H1 (cell line): Measurements from ENCODE around the gene LRCH1. TPM values are rescaled to one million over a fixed set of nuclear protein-coding genes. Genes with fewer than 3 reads are reported as not detected.

Source experiments
- CTCF ChIA-PET: fragments of 300-600 bp; sonication (Branson Sonifier 250); formaldehyde crosslinking; loops from one replicate; lab custom pipeline; 2021; ENCODE audit not compliant: partially characterized antibody; lab: Charles Lee
- POLR2A ChIA-PET: fragments of 300-600 bp; sonication (Branson Sonifier 250); formaldehyde crosslinking; loops from one replicate; lab custom pipeline; 2021; ENCODE audit warnings: inconsistent platforms; ENCODE audit not compliant: partially characterized antibody; lab: Charles Lee
- DNase-seq, 2 experiments: peaks; one replicate each; pipeline versions ENCODE4 v3.0.0 to v3.0.0-alpha.2; 2010 to 2022; ENCODE audit warnings: low spot score in 2 of 2, low read depth in 1 of 2, mixed read lengths in 1 of 2
- FAIRE-seq: peaks from 2 replicates; lab custom pipeline; 2011; peaks lifted over from hg19 to GRCh38; lab: Jason Lieb, UNC
- H2AFZ ChIP-seq: 2 replicates; pipeline ENCODE4 v1.8.1; 2012; ENCODE audit warnings: low read length, inconsistent platforms
- H2AK5ac ChIP-seq: 2 replicates; pipeline ENCODE4 v1.6.1; 2013; ENCODE audit warnings: low read depth, low read length
- H2BK120ac ChIP-seq: replicated peaks from 2 replicates; pipeline ENCODE3; 2013; ENCODE audit warnings: low read depth, low read length, inconsistent platforms
- H2BK12ac ChIP-seq: 2 replicates; pipeline ENCODE4 v1.6.1; 2013; ENCODE audit warnings: low read depth, low read length
- H2BK15ac ChIP-seq: 2 replicates; pipeline ENCODE4 v1.6.1; 2013; ENCODE audit warnings: low read length
- H2BK20ac ChIP-seq: 2 replicates; pipeline ENCODE4 v1.6.1; 2013; ENCODE audit warnings: low read length
- H2BK5ac ChIP-seq: 2 replicates; pipeline ENCODE4 v1.6.1; 2013; ENCODE audit warnings: low read depth, low read length
- H3K14ac ChIP-seq: 2 replicates; pipeline ENCODE4 v1.6.1; 2013; ENCODE audit warnings: inconsistent platforms; ENCODE audit not compliant: insufficient read length
- H3K18ac ChIP-seq: 2 replicates; pipeline ENCODE4 v1.6.1; 2013; ENCODE audit warnings: low read length; ENCODE audit errors: extremely low read depth
- H3K23ac ChIP-seq: 2 replicates; pipeline ENCODE4 v1.6.1; 2013; ENCODE audit warnings: inconsistent platforms; ENCODE audit not compliant: insufficient read length
- H3K23me2 ChIP-seq: 2 replicates; pipeline ENCODE4 v1.6.1; 2013; ENCODE audit warnings: low read depth, low read length
- H3K27ac ChIP-seq: 2 replicates; pipeline ENCODE4 v1.6.1; 2011; ENCODE audit warnings: low read depth, low read length, inconsistent platforms
- H3K27me3 ChIP-seq, 4 experiments: replicated peaks in 1 of 4; 1 replicate in 1 of 4; 2 replicates in 3 of 4; pipeline versions ENCODE4 v1.6.1 to v1.8.1; 2011 to 2013; ENCODE audit warnings: low read length in 3 of 4, mild to moderate bottlenecking in 3 of 4, inconsistent platforms in 2 of 4, mixed read lengths in 2 of 4, moderate library complexity in 1 of 4; ENCODE audit not compliant: control insufficient read depth in 3 of 4, insufficient read depth in 3 of 4; ENCODE audit errors: extremely low read depth in 1 of 4
- H3K36me3 ChIP-seq, 4 experiments: 2 replicates each; pipeline versions ENCODE4 v1.6.1 to v1.8.1; 2011 to 2013; ENCODE audit warnings: mild to moderate bottlenecking in 4 of 4, low read length in 3 of 4, moderate library complexity in 2 of 4, control low read depth in 1 of 4, inconsistent platforms in 1 of 4; ENCODE audit not compliant: insufficient read depth in 4 of 4, control insufficient read depth in 2 of 4
- H3K4ac ChIP-seq: replicated peaks from 2 replicates; pipeline ENCODE3; 2013; ENCODE audit warnings: low read length, low read depth, mixed read lengths, inconsistent platforms; ENCODE audit not compliant: insufficient read length
- H3K4me1 ChIP-seq, 4 experiments: replicated peaks in 1 of 4; 1 replicate in 1 of 4; 2 replicates in 3 of 4; pipeline versions ENCODE4 v1.6.1 to v1.8.1; 2011 to 2013; ENCODE audit warnings: low read length in 3 of 4, inconsistent platforms in 2 of 4, mixed read lengths in 1 of 4; ENCODE audit not compliant: insufficient read depth in 4 of 4, control insufficient read depth in 3 of 4
- H3K4me2 ChIP-seq, 2 experiments: 2 replicates each; pipeline versions ENCODE4 v1.6.1 to v1.8.1; 2011 to 2013; ENCODE audit warnings: low read depth in 2 of 2, low read length in 2 of 2, control low read depth in 1 of 2, inconsistent platforms in 1 of 2, mild to moderate bottlenecking in 1 of 2; ENCODE audit not compliant: insufficient read depth in 1 of 2
- H3K4me3 ChIP-seq, 4 experiments: fragments of 200-600, 300-600 bp in 1 of 4; sonication (generic), shearing (Covaris generic), sonication (Bioruptor Twin) in 1 of 4; 2 replicates each; pipeline versions ENCODE4 v1.5.1 to v1.8.1; 2011 to 2016; ENCODE audit warnings: low read length in 4 of 4, low read depth in 3 of 4, control low read depth in 2 of 4, inconsistent platforms in 2 of 4, mild to moderate bottlenecking in 2 of 4, mixed read lengths in 1 of 4, moderate library complexity in 1 of 4; ENCODE audit not compliant: insufficient read depth in 2 of 4; ENCODE audit errors: extremely low read depth in 1 of 4
- H3K56ac ChIP-seq: replicated peaks from 2 replicates; pipeline ENCODE3; 2013; ENCODE audit warnings: low read depth, mild to moderate bottlenecking, mixed read lengths, low read length, inconsistent platforms; ENCODE audit not compliant: insufficient read length
- H3K79me1 ChIP-seq: 2 replicates; pipeline ENCODE4 v1.6.1; 2013; ENCODE audit warnings: low read depth, low read length, control low read depth
- H3K79me2 ChIP-seq, 2 experiments: 2 replicates each; pipeline versions ENCODE4 v1.6.1 to v1.8.1; 2012 to 2013; ENCODE audit warnings: low read length in 2 of 2, mild to moderate bottlenecking in 2 of 2, inconsistent platforms in 1 of 2; ENCODE audit not compliant: insufficient read depth in 2 of 2, control insufficient read depth in 1 of 2
- H3K9ac ChIP-seq, 4 experiments: replicated peaks in 1 of 4; 1 replicate in 1 of 4; 2 replicates in 3 of 4; pipeline versions ENCODE4 v1.6.1 to v1.8.1; 2011 to 2013; ENCODE audit warnings: low read depth in 3 of 4, low read length in 3 of 4, control low read depth in 2 of 4, mild to moderate bottlenecking in 2 of 4, moderate library complexity in 2 of 4, inconsistent platforms in 1 of 4; ENCODE audit errors: extremely low read depth in 1 of 4
- H3K9me3 ChIP-seq, 2 experiments: 2 replicates each; pipeline versions ENCODE4 v1.6.1 to v1.8.1; 2012 to 2013; ENCODE audit warnings: mild to moderate bottlenecking in 2 of 2, moderate library complexity in 2 of 2, control low read depth in 1 of 2, inconsistent platforms in 1 of 2, low read depth in 1 of 2, low read length in 1 of 2, mixed read lengths in 1 of 2; ENCODE audit not compliant: insufficient read depth in 2 of 2
- H4K20me1 ChIP-seq, 2 experiments: replicated peaks in 1 of 2; 2 replicates each; pipeline versions ENCODE3 to v1.8.1; 2011 to 2013; ENCODE audit warnings: inconsistent platforms in 2 of 2, low read length in 2 of 2, mild to moderate bottlenecking in 1 of 2; ENCODE audit not compliant: insufficient read depth in 2 of 2, control insufficient read depth in 1 of 2
- H4K5ac ChIP-seq: 2 replicates; pipeline ENCODE4 v1.6.1; 2013; ENCODE audit warnings: low read length, low read depth, mixed read lengths, inconsistent platforms; ENCODE audit not compliant: insufficient read length
- H4K8ac ChIP-seq: 2 replicates; pipeline ENCODE4 v1.8.0; 2013; ENCODE audit warnings: mild to moderate bottlenecking, moderate library complexity, low read length, inconsistent platforms; ENCODE audit not compliant: insufficient read depth; ENCODE audit errors: extremely low read depth
- H4K91ac ChIP-seq: replicated peaks from 2 replicates; pipeline ENCODE3; 2013; ENCODE audit warnings: low read length, mixed read lengths, inconsistent platforms; ENCODE audit not compliant: insufficient read length
- CTBP2 ChIP-seq: IDR thresholded peaks from 2 replicates; pipeline ENCODE4 v1.7.0; 2011; ENCODE audit warnings: borderline replicate concordance, mild to moderate bottlenecking, moderate library complexity, mixed read lengths, low read length; ENCODE audit not compliant: insufficient read depth, insufficient read length
- E2F6 ChIP-seq: IDR thresholded peaks from 2 replicates; pipeline ENCODE4 v1.6.1; 2012; ENCODE audit warnings: inconsistent platforms
- GTF2F1 ChIP-seq: IDR thresholded peaks from 2 replicates; pipeline ENCODE4 v1.6.1; 2012; ENCODE audit warnings: low read depth, low read length, improper control_type of control experiment, borderline replicate concordance
- HDAC6 ChIP-seq: IDR thresholded peaks from one replicate; pipeline ENCODE4 v1.7.1; 2012; ENCODE audit warnings: low read depth, mild to moderate bottlenecking, inconsistent platforms, low read length, moderate library complexity
- NRF1 ChIP-seq: IDR thresholded peaks from 2 replicates; pipeline ENCODE4 v1.6.1; 2011; ENCODE audit warnings: mild to moderate bottlenecking, low read depth, low read length, improper control_type of control experiment
- POLR2AphosphoS5 ChIP-seq: IDR thresholded peaks from 2 replicates; pipeline ENCODE4 v1.6.1; 2011; ENCODE audit warnings: low read depth, low read length
- RAD21 ChIP-seq, 2 experiments: IDR thresholded peaks in 1 of 2; conservative IDR thresholded peaks in 1 of 2; 2 replicates each; pipeline ENCODE4 v1.6.1; 2011; ENCODE audit warnings: low read depth in 2 of 2, low read length in 2 of 2, improper control_type of control experiment in 1 of 2, inconsistent platforms in 1 of 2, mild to moderate bottlenecking in 1 of 2, moderate library complexity in 1 of 2
- RFX5 ChIP-seq: IDR thresholded peaks from 2 replicates; pipeline ENCODE4 v1.6.1; 2011; ENCODE audit warnings: low read depth, low read length, improper control_type of control experiment, borderline replicate concordance
- RXRA ChIP-seq: IDR thresholded peaks from 2 replicates; pipeline ENCODE4 v1.6.1; 2011; ENCODE audit warnings: low read depth, mild to moderate bottlenecking, low read length, moderate library complexity; ENCODE audit not compliant: insufficient read depth
- WGBS, 2 experiments: shearing (Covaris generic) in 1 of 2; methylation state at CpG; one replicate each; pipeline versions ENCODE4 v1.1.6 to v1.1.7; 2013 to 2015; ENCODE audit warnings: low lambda C conversion rate in 2 of 2, mixed read lengths in 2 of 2, inconsistent platforms in 1 of 2, low coverage in 1 of 2, missing lambda C conversion rate in 1 of 2; ENCODE audit not compliant: insufficient replicate concordance in 2 of 2, insufficient coverage in 1 of 2, insufficient read length in 1 of 2; ENCODE audit errors: extremely low coverage in 1 of 2, missing lambda C conversion rate in 1 of 2; 5-methylcytosine and 5-hydroxymethylcytosine counted together
- polyA plus RNA-seq, 7 experiments: library from polyadenylated mRNA; depleted of rRNA in 3 of 7; stranded (reverse) in 5 of 7; unstranded in 2 of 7; fragments of >200 nt in 5 of 7; fragments of 200-250 nt in 2 of 7; gene quantifications; 1 replicate in 5 of 7; 2 replicates in 1 of 7; 4 replicates in 1 of 7; pipeline versions ENCODE4 v1.2.1 to v1.2.3, GENCODE V29; 2011 to 2013; ENCODE audit warnings: missing spikeins in 2 of 7, mixed read lengths in 2 of 7
- total RNA-seq: library from RNA; stranded (reverse); fragmentation: NEBNext Ultra II Directional; extraction: Animal tissue kit (Norgen Biotek cat#: 25700); gene quantifications from 2 replicates; pipeline ENCODE4 v1.2.1, GENCODE V29; 2021
- TF ChIP-seq, protein P1 (sequence below): IDR thresholded peaks from 2 replicates; pipeline ENCODE4 v1.6.1; 2012; ENCODE audit warnings: inconsistent platforms

Gene LRCH1
- total and polyA plus RNA-seq, 2 of the 8 experiments (the other 6 are each of a cell fraction or from before 2014, with no cell fraction given) = 3.0 to 10.1 TPM

DNA sequence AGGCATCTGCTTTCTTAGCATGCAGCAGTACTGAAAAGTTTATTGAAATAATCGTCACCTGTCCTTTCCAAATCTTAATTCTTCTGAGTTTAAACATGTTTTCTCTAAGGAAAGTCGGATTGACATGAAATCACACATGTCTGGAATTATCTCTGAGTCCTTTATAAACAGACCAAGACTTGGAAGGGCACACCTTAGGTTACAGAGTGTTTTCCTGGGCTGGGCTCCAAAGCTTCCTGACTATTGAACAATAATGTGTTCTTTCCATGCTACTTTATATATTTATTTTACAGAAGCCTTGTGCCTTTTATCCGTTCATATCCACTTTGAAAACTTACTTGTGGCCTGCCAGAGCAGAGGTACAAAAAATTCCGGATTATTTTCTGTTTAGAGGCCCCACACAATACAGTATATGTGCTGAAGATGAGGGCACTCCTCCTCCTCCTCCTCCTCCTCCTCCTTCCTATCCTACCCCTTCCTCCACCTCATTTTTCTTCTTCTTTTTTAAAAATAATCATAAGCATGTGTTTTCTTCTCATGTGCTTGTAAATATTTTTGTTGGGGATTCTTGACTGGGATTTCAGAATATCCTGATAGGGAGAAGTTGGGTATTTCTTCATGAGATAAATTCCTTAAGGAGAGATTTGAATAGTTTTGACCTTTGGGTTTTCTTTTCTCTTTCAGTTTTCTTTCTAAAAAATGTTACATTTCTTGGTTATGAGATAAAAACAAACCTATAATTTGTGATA lies 52.3 kb downstream of the LRCH1 start:
- Histone ChIP-seq H3K4me3 (no peak overlapping the region), H2AFZ (no peak overlapping the region), H4K5ac (no peak overlapping the region), H2BK5ac (no peak overlapping the region), H3K79me1 (peaks cover 2% of the 10 kb centered on the region; the same call in 1 of the 2 replicates), H3K9ac (no peak overlapping the region), H2BK12ac (no peak overlapping the region), H4K20me1 (peaks cover 1 to 2% of the 10 kb centered on the region in 2 experiments), H3K4ac (no peak overlapping the region), H2BK120ac (no peak overlapping the region), H3K56ac (no peak overlapping the region), H3K14ac (no peak overlapping the region), H3K4me2 (no peak overlapping the region), H4K91ac (no peak overlapping the region), H3K9me3 (no peaks in the 10 kb centered on the region), H3K18ac (no peak overlapping the region), H3K79me2 (peaks cover 0 to 19% of the 10 kb centered on the region in 2 experiments; a peak in 1 of 4 replicates), H3K23ac (no peak overlapping the region), H4K8ac (no peak overlapping the region), H2BK20ac (no peak overlapping the region), H3K27me3 (no peaks in the 10 kb centered on the region), H3K23me2 (no peaks in the 10 kb centered on the region), H2BK15ac (no peak overlapping the region), H3K36me3 (no peaks in the 10 kb centered on the region; a peak in 1 of 8 replicates), H2AK5ac (no peak overlapping the region), H3K27ac (no peak overlapping the region), H3K4me1 (peaks cover 0 to 3% (median 0%) of the 10 kb centered on the region in 4 experiments; a peak in 1 of 7 replicates)
- WGBS, 2 experiments = 90% methylated on average over 4 of the region's 4 CpGs; no CpG with 5 or more reads in 1 of the 2 experiments
- ChIA-PET CTCF (no interaction called here), POLR2A (no interaction called here)
- DNase-seq = no peak
- no peak for TF ChIP-seq RAD21 (IDR thresholded peaks at IDR 0.05 in 1 of 2, conservative IDR thresholded peaks at IDR 0.05 in 1 of 2; ENCODE audit: low read depth in 2 of 2, low read length in 2 of 2)
- no peak for TF ChIP-seq RXRA
- no peak for TF ChIP-seq E2F6
- no peak for TF ChIP-seq HDAC6
- no peak for TF ChIP-seq POLR2AphosphoS5
- no peak for TF ChIP-seq NRF1
- TF ChIP-seq GTF2F1 = no peak
- TF ChIP-seq, protein P1, sequence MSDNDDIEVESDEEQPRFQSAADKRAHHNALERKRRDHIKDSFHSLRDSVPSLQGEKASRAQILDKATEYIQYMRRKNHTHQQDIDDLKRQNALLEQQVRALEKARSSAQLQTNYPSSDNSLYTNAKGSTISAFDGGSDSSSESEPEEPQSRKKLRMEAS = no peak
- TF ChIP-seq RFX5 = no peak
- TF ChIP-seq CTBP2 = no peak
- no peak for FAIRE-seq
